ENCODE measurements around the gene ECSIT.
"Not testable (repeated sequence)": the region's sequence is repeated elsewhere in the genome, so short reads cannot be mapped to it uniquely, and the experiment has no call there.

The ECSIT gene

GRCh38 chr19:11564082-11564807 lies 35.3 kb upstream of the ECSIT start:
- H3K4me1 ChIP-seq (ENCODE audit: control insufficient read depth in 5 of 5, insufficient read depth in 5 of 5, low read length in 5 of 5): peaks cover 0 to 15% (median 14%) of the 10 kb centered on the region in 5 donors
- H3K27ac ChIP-seq (ENCODE audit: low read depth, low read length); H3K9me3 ChIP-seq (ENCODE audit: control insufficient read depth in 5 of 5, low read length in 5 of 5); H3K9ac ChIP-seq (ENCODE audit: low read length in 5 of 5); H3K27me3 ChIP-seq (ENCODE audit: control insufficient read depth in 5 of 5, insufficient read depth in 4 of 5, low read length in 5 of 5); H3K4me3 ChIP-seq (ENCODE audit: low read depth in 1 of 5, low read length in 5 of 5); H3K36me3 ChIP-seq (ENCODE audit: control insufficient read depth in 5 of 5, insufficient read depth in 5 of 5, low read length in 5 of 5): not testable (repeated sequence)

DNA sequence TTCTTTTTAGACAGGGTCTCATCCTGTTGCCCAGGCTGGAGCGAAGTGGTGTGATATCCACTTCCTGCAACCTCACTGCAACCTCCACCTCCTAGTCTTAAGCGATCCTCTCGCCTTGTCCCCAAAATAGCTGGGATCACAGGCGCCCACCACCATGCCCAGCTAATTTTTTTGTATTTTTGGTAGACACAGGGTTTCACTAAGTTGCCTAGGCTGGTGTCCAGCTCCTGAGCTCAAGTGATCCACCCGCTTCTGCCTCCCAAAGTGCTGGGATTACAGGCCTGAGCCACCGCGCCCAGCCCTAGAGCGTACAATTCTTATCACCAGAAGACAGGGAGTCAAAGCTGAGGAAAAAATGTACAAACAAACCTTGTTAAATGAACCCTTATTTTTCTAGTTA lies 34.6 kb upstream of the ECSIT start:
- no peaks in the 10 kb centered on the region for H3K9me3 ChIP-seq (ENCODE audit: control insufficient read depth in 5 of 5, low read length in 5 of 5)
- H3K4me3 ChIP-seq (ENCODE audit: low read depth in 1 of 5, low read length in 5 of 5): no peak overlapping the region
- peak overlapping the region in 1 of 5 donors; percentile 24 for H3K9ac ChIP-seq (ENCODE audit: low read length in 5 of 5)
- H3K36me3 ChIP-seq (ENCODE audit: control insufficient read depth in 5 of 5, insufficient read depth in 5 of 5, low read length in 5 of 5): no peaks in the 10 kb centered on the region
- H3K27me3 ChIP-seq (ENCODE audit: control insufficient read depth in 5 of 5, insufficient read depth in 4 of 5, low read length in 5 of 5): no peaks in the 10 kb centered on the region
- H3K27ac ChIP-seq (ENCODE audit: low read depth, low read length): no peak overlapping the region
- peaks cover under 1 to 20% (median 19%) of the 10 kb centered on the region in 5 donors for H3K4me1 ChIP-seq (ENCODE audit: control insufficient read depth in 5 of 5, insufficient read depth in 5 of 5, low read length in 5 of 5)

- peaks cover 0 to 9% (median 6%) of the 10 kb centered on the region in 5 donors for H3K36me3 ChIP-seq (ENCODE audit: control insufficient read depth in 5 of 5, insufficient read depth in 5 of 5, low read length in 5 of 5)
- H3K4me1 ChIP-seq (ENCODE audit: control insufficient read depth in 5 of 5, insufficient read depth in 5 of 5, low read length in 5 of 5): peaks cover 3 to 29% (median 28%) of the 10 kb centered on the region in 5 donors
- H3K9ac ChIP-seq (ENCODE audit: low read length in 5 of 5): peak overlapping the region in 1 of 5 donors; percentile 30
- H3K27me3 ChIP-seq (ENCODE audit: control insufficient read depth in 5 of 5, insufficient read depth in 4 of 5, low read length in 5 of 5): no peaks in the 10 kb centered on the region
- no peak overlapping the region for H3K4me3 ChIP-seq (ENCODE audit: low read depth in 1 of 5, low read length in 5 of 5)
- no peak overlapping the region for H3K27ac ChIP-seq (ENCODE audit: low read depth, low read length)
- H3K9me3 ChIP-seq (ENCODE audit: control insufficient read depth in 5 of 5, low read length in 5 of 5): no peaks in the 10 kb centered on the region
These were observed 31.6 kb upstream of the ECSIT start for GRCh38 chr19:11560404-11561051.

- Histone ChIP-seq H3K4me1 (ENCODE audit: control insufficient read depth in 5 of 5, insufficient read depth in 5 of 5, low read length in 5 of 5) (peaks cover 3 to 29% (median 28%) of the 10 kb centered on the region in 5 donors), H3K27ac (ENCODE audit: low read depth, low read length) (peak within 1 kb of the TSS; percentile 67), H3K9ac (ENCODE audit: low read length in 5 of 5) (peak within 1 kb of the TSS; percentile 83 to 95 (median 88)), H3K9me3 (ENCODE audit: control insufficient read depth in 5 of 5, low read length in 5 of 5) (no peaks in the 10 kb centered on the region), H3K27me3 (ENCODE audit: control insufficient read depth in 5 of 5, insufficient read depth in 4 of 5, low read length in 5 of 5) (no peaks in the 10 kb centered on the region), H3K36me3 (ENCODE audit: control insufficient read depth in 5 of 5, insufficient read depth in 5 of 5, low read length in 5 of 5) (peaks cover 0 to 17% (median 15%) of the 10 kb centered on the region in 5 donors), H3K4me3 (ENCODE audit: low read depth in 1 of 5, low read length in 5 of 5) (peak within 1 kb of the TSS; percentile 84 to 97 (median 93))
These were observed 30.2 kb upstream of the ECSIT start, which contains the start of gene ELOF1 for GRCh38 chr19:11558881-11559828. TSS of gene ELOF1 (minus strand) at chr19:11559230. CDS start at chr19:11554347, 4,883 bp downstream.

- Histone ChIP-seq H3K4me1 (ENCODE audit: control insufficient read depth in 5 of 5, insufficient read depth in 5 of 5, low read length in 5 of 5) (peaks cover 3 to 30% (median 28%) of the 10 kb centered on the region in 5 donors), H3K9ac (ENCODE audit: low read length in 5 of 5) (no peak overlapping the region), H3K36me3 (ENCODE audit: control insufficient read depth in 5 of 5, insufficient read depth in 5 of 5, low read length in 5 of 5) (peaks cover 0 to 40% (median 35%) of the 10 kb centered on the region in 5 donors), H3K27ac (ENCODE audit: low read depth, low read length) (no peak overlapping the region), H3K9me3 (ENCODE audit: control insufficient read depth in 5 of 5, low read length in 5 of 5) (no peaks in the 10 kb centered on the region), H3K27me3 (ENCODE audit: control insufficient read depth in 5 of 5, insufficient read depth in 4 of 5, low read length in 5 of 5) (no peaks in the 10 kb centered on the region), H3K4me3 (ENCODE audit: low read depth in 1 of 5, low read length in 5 of 5) (no peak overlapping the region)
These were observed 27.9 kb upstream of the ECSIT start for GRCh38 chr19:11556634-11557420.

- Histone ChIP-seq H3K4me1 (ENCODE audit: control insufficient read depth in 5 of 5, insufficient read depth in 5 of 5, low read length in 5 of 5) (peaks cover 3 to 28% (median 24%) of the 10 kb centered on the region in 5 donors), H3K4me3 (ENCODE audit: low read depth in 1 of 5, low read length in 5 of 5) (no peak overlapping the region), H3K27me3 (ENCODE audit: control insufficient read depth in 5 of 5, insufficient read depth in 4 of 5, low read length in 5 of 5) (no peaks in the 10 kb centered on the region), H3K9me3 (ENCODE audit: control insufficient read depth in 5 of 5, low read length in 5 of 5) (no peaks in the 10 kb centered on the region), H3K36me3 (ENCODE audit: control insufficient read depth in 5 of 5, insufficient read depth in 5 of 5, low read length in 5 of 5) (peaks cover 0 to 43% (median 35%) of the 10 kb centered on the region in 5 donors), H3K27ac (ENCODE audit: low read depth, low read length) (no peak overlapping the region), H3K9ac (ENCODE audit: low read length in 5 of 5) (no peak overlapping the region)
These were observed 26.3 kb upstream of the ECSIT start for GRCh38 chr19:11555246-11555645.

DNA sequence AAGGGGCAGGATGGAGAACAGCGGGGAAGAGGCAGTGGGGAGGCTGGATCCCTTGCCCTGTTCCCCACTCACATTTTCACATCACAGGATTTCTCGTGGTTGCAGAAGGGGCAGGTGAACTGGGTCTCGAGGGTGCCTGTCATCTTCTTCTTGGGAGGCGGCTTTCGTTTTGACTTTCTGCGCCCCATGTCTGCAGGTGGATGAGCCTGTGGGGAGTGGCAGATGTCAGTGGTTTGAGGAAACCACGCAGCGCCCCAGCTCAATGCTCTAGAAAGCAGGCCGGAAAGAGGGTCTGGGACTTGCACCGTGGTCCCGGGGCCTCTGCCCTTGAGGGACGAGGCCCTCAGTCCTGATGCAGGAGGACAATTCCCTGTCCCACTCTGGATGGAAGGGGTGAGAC lies 25.2 kb upstream of the ECSIT start:
- peaks cover 3 to 19% (median 15%) of the 10 kb centered on the region in 5 donors for H3K4me1 ChIP-seq (ENCODE audit: control insufficient read depth in 5 of 5, insufficient read depth in 5 of 5, low read length in 5 of 5)
- H3K36me3 ChIP-seq (ENCODE audit: control insufficient read depth in 5 of 5, insufficient read depth in 5 of 5, low read length in 5 of 5): peaks cover 0 to 43% (median 35%) of the 10 kb centered on the region in 5 donors
- no peak overlapping the region for H3K4me3 ChIP-seq (ENCODE audit: low read depth in 1 of 5, low read length in 5 of 5)
- H3K9me3 ChIP-seq (ENCODE audit: control insufficient read depth in 5 of 5, low read length in 5 of 5): no peaks in the 10 kb centered on the region
- H3K27ac ChIP-seq (ENCODE audit: low read depth, low read length): no peak overlapping the region
- no peaks in the 10 kb centered on the region for H3K27me3 ChIP-seq (ENCODE audit: control insufficient read depth in 5 of 5, insufficient read depth in 4 of 5, low read length in 5 of 5)
- H3K9ac ChIP-seq (ENCODE audit: low read length in 5 of 5): no peak overlapping the region

- peaks cover 0 to 7% (median 6%) of the 10 kb centered on the region in 5 donors for H3K4me1 ChIP-seq (ENCODE audit: control insufficient read depth in 5 of 5, insufficient read depth in 5 of 5, low read length in 5 of 5)
- H3K4me3 ChIP-seq (ENCODE audit: low read depth in 1 of 5, low read length in 5 of 5): no peak overlapping the region
- peaks cover 0 to 43% (median 35%) of the 10 kb centered on the region in 5 donors for H3K36me3 ChIP-seq (ENCODE audit: control insufficient read depth in 5 of 5, insufficient read depth in 5 of 5, low read length in 5 of 5)
- H3K9me3 ChIP-seq (ENCODE audit: control insufficient read depth in 5 of 5, low read length in 5 of 5): no peaks in the 10 kb centered on the region
- no peak overlapping the region for H3K9ac ChIP-seq (ENCODE audit: low read length in 5 of 5)
- H3K27ac ChIP-seq (ENCODE audit: low read depth, low read length): no peak overlapping the region
- no peaks in the 10 kb centered on the region for H3K27me3 ChIP-seq (ENCODE audit: control insufficient read depth in 5 of 5, insufficient read depth in 4 of 5, low read length in 5 of 5)
These were observed 23.9 kb upstream of the ECSIT start for GRCh38 chr19:11552666-11553372.

All from subcutaneous abdominal adipose tissue (tissue), 5 donors.